ENCODE results near the gene SLC38A10.

DNA sequence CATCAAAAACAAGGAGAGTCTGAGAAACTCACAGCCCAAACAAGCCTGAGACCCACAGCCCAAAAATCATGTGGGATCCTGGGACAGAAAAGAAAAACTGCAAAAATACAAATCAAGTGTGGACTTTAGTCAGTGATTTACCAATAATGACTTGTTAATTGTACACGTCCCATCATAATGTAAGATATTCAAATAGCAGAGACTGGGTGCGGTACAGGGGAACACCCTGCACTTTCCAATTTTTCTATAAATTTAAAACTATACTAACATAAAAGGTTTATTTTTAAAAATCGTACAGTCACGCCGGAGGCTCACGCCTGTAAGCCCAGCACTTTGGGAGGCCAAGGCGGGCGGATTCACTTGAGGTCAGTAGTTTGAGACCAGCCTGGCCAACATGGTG lies 81.1 kb downstream of the SLC38A10 start:
- TF ChIP-seq, protein P1, sequence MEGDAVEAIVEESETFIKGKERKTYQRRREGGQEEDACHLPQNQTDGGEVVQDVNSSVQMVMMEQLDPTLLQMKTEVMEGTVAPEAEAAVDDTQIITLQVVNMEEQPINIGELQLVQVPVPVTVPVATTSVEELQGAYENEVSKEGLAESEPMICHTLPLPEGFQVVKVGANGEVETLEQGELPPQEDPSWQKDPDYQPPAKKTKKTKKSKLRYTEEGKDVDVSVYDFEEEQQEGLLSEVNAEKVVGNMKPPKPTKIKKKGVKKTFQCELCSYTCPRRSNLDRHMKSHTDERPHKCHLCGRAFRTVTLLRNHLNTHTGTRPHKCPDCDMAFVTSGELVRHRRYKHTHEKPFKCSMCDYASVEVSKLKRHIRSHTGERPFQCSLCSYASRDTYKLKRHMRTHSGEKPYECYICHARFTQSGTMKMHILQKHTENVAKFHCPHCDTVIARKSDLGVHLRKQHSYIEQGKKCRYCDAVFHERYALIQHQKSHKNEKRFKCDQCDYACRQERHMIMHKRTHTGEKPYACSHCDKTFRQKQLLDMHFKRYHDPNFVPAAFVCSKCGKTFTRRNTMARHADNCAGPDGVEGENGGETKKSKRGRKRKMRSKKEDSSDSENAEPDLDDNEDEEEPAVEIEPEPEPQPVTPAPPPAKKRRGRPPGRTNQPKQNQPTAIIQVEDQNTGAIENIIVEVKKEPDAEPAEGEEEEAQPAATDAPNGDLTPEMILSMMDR (conservative IDR thresholded peaks at IDR 0.05; ENCODE audit: low read depth, low read length) = no peak
- TF ChIP-seq BHLHE40 (IDR thresholded peaks at IDR 0.05; ENCODE audit: low read depth, low read length) (no peak), SMC3 (IDR thresholded peaks at IDR 0.05; ENCODE audit: low read depth, low read length) (no peak), POLR2A (IDR thresholded peaks at IDR 0.05; ENCODE audit: low read depth, low read length) (no peak), RAD21 (IDR thresholded peaks at IDR 0.05; ENCODE audit: low read length) (no peak), CHD1 (IDR thresholded peaks at IDR 0.05; ENCODE audit: low read depth, low read length) (no peak), NFE2L2 (IDR thresholded peaks at IDR 0.05; ENCODE audit: low read depth, low read length) (no peak)

Measured in IMR-90 (cell line).